NCI-H2081 (cell line): ENCODE results near the gene FAT1.
"Not testable (repeated sequence)": the region's sequence is repeated elsewhere in the genome, so short reads cannot be mapped to it uniquely, and the experiment has no call there.

Experiments
- DNase-seq, 2 experiments: peaks; one replicate each; lab custom pipeline; 2025; lab: John Stamatoyannopoulos, UW

The FAT1 gene

DNA sequence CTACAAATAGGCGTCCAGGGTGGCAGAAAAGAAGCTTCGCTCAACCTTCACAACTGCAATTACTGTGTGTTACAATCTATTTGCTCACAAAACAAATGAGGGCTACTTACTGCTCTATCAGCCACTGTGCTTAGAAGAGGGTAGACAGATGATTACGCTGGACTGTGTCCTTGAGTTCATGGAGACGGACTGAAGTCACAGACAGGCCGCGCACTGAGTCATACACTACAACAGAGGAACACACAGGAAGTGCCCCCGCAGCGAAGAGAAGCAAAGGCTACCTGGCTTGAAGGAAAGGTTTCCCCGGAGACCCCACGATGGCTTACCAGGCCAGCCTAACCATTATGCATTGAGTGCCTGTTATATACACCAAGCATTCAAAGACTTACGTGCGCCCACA lies 25.6 kb downstream of the FAT1 start:
- no peak for DNase-seq

DNA sequence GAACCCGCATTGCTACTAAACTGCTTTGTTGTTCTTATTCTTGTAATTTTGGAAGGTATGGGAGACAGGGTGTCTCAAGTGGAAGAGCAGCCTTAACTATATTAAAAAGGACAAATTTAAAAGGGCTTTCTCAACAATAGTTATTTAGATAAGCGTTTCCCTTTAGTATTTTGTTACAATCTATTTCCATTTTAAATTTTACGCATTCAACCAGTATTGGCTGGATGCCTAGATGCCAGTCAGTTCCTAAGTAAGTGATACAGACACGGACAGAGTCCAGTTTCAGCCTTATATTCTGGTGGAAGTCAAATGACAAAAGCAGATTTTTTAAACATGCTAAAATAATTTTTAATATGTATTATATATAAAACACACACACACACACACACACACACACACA lies 28.3 kb downstream of the FAT1 start:
- DNase-seq: no peak

DNA sequence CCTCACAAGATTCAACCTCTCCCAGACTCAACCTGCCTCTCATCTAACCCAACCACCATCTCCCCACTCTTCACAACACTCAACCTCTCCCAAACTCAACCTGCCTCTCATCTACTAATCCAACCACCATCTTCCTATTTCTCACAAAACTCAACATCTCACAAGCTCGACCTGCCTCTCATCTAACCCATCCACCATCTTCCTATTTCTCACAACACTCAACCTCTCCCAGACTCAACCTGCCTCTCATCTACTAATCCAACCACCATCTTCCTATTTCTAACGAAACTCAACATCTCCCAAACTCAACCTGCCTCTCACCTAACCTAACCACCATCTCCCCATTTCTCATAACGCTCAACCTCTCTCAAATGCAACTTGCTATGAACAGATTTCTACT lies 29.8 kb downstream of the FAT1 start:
- DNase-seq: no peak

DNA sequence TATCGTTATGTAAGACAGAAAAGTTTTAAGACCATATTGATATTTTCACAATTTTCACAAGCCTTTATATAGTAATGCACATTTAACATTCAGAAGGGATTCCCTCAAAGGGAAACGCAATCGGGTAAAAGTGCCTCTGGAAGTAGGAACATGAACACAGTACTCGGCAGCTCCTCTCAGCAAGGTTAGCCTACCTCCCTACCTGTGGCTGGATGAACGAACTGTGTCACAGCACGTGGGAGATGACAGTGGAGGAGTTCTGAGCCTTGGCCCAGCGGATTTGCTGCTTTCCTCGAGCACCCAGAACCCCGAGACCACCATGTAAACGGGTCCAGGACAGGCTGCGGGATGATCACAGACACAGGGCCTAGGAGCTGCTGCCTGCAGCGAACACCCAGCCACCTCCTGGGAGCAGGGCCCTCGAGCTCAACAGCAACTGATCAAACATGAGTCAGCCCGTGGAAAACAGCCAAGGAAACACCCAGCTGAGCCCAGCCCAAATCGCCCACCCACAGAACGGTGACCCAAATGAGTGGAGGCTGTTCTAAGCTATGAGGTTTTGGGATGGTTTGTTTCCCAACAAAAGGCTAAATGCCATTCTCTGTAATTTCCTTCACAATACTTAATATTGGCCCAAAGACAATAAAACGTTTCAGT lies 30.4 kb downstream of the FAT1 start:
- DNase-seq: peak in 1 of 2 experiments; percentile 31

DNA sequence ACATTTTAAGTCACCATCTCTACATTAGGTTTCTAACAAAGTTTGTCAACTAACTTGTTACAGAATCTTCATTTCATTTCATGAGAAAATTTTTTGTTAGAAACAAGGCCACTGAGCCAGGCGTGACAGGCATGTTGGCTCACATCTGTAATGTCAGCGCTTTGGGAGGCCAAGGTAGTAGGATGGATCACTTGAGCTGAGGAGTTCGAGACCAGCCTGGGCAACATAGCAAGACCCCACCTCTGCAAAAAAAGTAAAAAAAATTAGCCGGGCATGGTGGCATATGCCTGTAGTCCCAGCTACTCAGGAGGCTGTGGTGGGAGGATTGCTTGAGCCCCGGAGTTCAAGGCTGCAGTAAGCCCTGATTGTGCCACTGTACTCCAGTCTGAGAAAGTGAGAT lies 32.3 kb downstream of the FAT1 start:
- no peak for DNase-seq

DNA sequence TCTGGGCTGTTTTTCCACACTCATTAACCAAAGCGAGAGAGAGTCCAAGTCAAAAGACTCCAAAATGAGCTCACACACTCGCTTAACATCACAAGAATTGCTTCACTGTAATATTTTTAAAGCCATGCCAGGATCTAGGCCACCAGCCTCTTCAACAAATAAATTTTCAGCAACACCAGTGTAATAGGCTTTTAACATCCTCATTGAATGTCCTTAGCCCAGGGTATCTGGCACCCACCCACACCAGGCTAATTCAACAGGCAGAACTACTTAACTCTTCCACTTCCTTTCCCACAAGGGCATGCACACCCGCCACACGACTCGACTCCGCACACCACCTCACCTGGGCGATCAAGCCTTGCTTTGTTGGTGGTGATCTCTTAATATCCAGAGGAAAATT lies 34.2 kb downstream of the FAT1 start:
- DNase-seq: peak in 1 of 2 experiments; percentile 38

DNA sequence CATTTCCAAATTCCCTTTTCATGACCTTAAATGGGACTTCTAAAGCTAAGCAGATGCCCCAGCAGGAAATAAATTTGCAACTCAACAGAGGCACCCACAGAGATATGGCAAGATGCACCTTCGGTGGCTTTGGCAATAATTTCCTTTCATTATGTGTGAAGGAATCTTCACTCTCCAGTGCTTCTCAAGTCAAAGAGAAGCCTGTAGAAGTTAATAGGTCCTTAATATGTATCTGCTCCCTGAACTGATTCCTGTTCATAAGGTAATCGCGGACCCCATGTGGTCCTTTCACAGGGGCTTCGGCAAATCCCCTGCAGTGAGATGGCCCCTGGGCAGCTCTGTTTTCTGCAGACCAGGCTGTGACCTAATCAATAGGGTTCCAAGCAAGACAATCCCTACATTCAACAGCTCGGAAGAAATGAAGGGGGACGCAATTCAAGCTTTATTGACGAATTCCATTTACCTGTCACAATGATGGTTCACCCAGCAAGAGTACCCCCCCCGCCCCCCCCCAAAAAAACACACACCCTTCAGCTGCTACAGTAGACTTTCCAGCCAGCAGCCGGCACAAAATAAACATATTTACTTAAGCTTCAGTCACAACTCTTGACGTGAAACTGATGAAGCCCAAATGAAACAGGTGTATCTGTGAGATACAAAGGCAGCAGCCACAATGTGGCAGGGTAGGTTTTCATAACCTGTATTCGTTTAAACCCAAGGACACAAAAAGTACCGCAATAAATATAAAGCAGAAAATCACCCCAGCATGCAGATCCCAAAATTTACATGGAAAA lies 35.3 kb downstream of the FAT1 start:
- DNase-seq: peak in 1 of 2 experiments; percentile 64

DNA sequence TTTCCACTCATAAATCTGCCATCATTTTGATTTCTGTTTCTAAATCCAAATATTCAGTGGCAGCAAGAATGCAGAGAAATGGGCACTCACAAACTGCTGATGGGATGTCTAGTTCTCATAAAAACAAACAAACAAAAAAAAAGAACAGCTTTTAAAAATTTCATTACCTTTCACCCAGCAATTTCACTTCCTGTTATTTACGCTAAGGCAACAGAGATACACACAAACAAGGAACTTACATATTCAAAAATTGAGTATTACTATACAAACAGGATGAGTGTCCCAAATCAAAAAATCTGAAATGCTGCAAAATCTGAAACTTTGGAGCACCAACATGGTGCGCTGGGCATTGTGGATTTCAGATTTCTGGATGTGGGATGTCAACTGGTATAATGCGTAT lies 36.4 kb downstream of the FAT1 start:
- no peak for DNase-seq

DNA sequence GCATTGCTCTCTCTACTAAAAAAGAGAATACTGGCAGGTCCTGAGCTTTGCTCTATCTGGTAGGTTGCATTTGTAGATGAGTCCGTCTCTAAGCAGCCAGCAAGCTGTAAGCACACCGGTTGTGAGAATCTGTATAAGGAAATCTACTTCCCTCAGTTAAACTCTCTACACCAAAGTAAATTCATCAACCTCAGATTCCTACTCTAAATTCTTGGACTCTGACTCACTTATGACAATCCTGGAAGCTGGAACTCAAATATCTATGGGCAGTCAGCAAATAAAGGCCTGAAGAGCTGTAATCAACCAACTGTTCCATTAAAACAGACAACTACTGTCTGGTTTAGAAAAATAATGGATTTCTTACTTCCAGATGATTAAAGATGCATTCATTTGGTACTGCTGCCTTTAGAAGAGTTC lies 37.9 kb downstream of the FAT1 start:
- no peak for DNase-seq

DNA sequence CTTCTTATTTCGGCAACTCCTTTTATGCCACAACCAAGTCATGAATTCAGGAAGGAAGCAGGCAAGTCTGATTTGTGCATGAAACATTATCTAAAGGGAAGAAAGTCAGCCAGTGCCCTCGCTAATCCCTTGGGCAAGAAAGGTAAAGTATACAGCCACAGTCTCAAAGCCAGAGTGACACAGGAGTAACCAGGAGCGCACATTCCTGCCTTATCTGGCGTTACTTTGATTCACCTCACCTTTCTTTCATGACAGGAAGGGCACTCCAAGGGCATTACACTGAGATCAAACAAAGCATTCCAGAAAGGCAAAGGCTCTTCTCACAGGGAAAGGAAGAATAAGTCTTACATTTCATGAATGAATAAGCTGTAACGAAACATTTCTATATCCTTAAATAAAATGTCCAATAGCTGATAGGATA lies 38.8 kb downstream of the FAT1 start:
- DNase-seq: no peak

DNA sequence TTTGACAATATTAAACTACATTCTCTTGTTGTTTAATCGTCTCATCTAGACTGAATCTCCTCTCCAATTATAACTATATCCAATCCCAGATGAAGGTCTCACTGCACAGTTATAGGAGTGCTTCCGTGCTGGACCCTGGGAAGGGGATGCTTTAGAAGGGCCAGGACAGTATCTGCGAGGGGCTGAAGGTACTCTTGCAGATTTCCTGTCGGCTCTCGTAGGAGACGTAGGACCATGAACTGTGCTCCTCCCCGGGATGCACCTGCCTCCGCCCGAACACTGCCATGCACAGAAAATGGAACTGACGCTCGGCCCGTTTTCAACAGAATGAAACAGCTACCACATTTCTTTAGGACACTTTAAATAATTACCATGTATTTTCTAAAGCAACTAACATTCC lies 39.4 kb downstream of the FAT1 start:
- DNase-seq: no peak

DNA sequence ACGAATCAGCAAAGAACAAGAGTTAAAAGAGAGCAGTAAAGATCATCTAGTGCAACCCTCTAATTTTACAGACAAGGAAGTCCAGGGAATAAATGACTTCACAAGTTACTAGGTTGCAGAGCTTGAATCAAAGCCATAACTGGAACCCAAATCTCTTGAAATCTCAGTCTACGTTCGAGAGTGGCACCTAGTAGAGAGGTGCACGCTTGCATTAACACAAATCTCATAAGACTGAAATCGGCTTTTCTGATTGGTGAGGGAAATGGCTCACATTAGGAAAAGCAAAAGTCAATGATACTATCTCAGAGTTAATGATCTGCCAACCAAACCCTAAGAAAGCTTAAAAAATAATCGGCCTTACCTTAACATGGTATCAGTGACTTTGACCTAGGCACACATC lies 43.0 kb downstream of the FAT1 start:
- DNase-seq: no peak

DNA sequence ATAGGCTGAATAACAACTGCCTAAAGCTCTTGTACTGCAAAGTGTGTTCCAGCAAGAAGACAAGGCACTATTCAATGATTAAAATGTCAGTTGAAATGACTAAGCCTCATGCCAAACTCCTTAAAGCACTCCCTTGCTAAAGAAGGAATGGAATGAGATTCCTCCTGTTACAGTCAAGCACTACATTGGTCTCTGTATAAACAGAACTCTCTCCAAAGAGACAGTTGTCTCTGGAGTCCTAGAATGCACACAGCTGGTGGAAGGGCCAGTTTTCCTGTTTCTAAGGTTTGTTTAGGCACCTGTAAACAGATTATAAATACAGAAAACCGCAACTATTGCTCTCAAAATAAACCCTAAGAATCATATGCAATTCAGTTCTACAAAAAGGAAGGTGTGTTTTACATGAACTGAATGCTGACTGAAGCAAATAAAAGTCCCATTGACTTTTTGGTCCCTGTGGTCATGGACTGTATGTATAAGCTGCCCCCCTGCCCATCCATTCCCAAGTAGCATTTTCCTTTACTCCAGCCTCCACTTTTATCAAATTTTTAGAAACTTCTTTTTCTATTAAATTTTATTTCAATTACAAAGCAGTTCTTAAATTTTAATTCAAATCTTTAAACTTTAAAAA lies 47.0 kb downstream of the FAT1 start:
- DNase-seq: no peak

DNA sequence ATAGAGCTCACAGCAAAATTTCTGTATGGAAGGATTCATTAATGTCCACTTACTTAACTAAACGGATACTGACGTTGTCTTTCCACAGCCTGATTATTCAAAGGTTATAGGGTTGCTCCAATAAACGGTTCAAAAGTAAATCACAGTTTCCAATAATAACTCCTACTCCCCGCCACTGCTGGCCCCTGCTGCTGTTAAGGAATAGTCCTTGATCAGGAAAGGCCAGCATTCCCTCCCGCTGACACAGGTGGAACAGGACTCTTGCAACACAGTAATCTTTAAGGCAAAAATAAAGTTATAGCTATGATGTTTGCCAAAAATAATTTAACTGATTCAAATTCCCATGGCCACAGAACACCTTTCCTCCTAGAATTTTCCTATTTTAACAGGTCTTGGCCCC lies 53.9 kb downstream of the FAT1 start:
- DNase-seq: no peak

DNA sequence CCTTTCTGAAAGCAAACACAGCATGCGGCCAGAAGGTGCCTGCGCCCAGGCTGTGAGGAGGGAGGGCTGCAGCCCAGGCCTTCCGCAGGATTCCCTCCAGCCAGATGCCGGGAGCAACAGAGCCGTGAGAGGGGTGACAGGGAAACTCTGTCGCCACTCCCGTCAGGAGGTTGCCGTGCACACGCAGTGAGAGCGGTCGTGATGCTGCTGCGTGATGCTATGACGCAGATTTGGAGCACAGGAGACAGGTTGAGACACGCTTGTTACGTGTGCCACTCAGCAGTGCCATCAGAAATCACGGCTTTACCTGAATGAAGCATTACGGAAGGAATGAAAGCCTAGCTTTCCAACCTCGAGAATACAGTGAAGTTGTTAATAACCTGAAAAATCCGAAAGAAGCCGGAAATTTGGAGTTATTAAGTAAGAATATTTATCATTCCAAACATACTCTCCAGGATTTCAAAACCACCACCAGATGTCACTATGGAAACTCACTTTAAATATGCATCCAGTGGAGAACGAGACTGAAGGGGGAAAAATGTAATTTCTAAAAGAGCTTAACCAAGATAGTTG lies 54.4 kb downstream of the FAT1 start:
- DNase-seq: no peak

DNA sequence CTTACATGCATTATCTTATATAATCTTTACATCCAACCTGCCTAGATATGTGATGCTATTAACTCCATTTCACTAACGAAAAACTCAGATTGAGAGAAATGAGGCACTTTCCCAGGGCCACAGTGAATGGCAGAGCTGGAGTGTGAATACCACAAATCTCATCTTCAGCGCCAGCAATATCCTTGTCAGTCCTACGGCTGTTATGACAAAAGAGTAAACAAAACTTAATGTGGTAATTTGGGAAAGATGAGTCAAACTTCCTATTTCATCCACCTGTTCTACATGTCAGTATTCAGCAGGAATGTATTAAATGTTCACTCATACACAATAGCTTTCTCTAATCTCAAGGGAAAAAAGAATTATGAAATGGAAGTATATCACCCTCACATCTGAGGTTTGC lies 56.9 kb downstream of the FAT1 start:
- DNase-seq: no peak

DNA sequence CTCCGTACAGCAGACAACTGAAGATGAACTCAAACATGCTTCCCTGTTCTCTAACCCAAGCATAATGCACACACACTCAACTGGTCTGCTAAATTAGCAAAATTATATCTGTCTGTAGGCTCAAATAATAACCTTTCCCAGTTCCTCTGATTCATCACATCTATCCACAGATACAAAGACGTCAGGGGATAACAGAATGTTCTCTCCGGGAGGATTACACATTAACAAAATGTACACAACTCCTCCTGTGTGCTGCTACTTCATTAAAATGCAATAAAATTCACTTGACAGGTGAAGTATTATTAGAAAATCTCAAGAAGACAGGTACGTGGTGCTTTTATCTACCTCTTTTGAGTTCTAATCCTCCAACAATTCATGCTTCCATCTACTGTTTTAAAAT lies 57.4 kb downstream of the FAT1 start:
- DNase-seq: no peak

DNA sequence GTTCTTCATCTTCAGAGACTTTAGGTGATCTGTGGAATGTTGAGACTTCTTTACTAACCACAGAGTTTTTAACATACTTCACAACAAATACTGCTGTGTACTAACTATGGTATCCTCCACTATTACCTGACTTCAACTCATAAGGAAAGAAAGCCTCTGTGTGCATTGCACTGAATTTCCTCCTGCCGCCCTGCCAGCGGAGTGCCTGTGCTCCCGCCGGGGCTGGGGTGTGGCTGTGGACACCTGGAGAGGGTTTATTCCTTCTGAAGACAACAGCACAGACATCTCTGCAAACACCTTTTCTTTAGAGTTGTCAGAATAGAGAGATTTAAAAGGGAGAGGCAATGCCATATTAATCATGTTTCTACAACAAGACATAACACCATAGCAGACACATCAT lies 63.3 kb downstream of the FAT1 start:
- DNase-seq: no peak

DNA sequence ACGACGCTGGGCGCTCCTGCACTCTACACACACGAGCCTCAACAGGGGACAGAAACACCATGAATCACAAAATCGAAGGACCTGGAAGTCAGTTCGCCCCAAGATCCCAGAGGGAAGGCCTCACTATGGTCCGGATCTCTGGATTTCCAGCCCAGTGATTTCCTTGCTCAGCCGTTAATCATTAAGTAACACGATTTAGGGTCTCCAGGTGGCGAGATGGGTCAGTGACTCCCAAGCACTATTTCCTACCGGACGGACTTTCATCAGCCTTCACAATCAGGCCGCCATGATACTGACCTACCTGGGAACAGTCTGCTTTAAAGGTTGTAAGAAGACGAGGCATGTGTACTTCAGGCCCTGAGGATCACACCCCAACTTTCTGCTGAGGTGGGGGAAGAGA lies 63.7 kb downstream of the FAT1 start:
- DNase-seq: no peak

DNA sequence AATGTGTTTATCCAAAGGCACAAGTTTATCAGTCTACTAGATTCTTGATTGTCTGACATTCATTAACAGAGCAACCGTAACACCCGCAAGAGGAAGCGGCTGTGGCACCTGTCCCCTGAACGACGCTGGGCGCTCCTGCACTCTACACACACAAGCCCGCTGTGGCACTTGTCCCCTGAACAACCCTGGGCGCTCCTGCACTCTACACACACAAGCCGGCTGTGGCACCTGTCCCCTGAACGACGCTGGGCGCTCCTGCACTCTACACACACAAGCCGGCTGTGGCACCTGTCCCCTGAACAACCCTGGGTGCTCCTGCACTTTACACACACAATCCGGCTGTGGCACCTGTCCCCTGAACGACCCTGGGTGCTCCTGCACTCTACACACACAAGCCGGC lies 64.2 kb downstream of the FAT1 start:
- DNase-seq: not testable (repeated sequence)

DNA sequence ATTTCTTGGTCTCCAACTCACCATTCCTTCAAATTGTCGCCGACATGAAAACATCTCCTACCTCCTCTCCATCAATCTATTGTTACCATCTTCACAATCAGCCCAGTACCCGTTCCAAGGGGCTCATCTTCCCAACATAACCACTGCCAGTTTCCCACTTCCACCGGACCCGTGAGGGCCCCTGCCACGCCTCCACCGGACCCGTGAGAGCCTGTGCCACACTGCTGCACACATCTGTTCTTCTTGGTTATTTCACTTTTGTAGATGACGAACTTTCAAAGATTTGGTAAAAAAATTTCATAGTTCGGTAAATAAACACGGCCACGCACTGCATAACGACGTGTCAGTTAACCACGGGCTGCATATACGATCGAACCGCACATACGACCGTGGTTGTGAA lies 65.0 kb downstream of the FAT1 start:
- DNase-seq: no peak

DNA sequence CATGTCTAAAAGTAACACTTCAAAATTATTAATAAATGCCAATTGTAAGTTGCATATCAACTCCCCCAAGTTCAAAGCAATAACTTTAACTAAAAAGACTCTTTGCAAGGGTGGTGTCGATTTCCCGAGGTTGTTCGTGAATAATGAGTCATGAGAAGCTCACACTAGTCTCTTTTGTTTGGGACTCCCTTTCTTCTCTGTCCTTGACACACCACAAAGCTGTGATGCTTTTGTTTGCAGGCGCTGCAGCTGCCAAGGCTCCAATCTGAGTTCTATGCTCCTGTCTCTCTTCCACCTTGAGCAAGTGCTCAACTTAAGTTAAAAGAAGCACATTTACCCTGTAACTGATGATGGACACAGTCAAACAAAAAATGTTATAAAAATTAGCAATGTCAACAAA lies 65.9 kb downstream of the FAT1 start:
- no peak for DNase-seq

DNA sequence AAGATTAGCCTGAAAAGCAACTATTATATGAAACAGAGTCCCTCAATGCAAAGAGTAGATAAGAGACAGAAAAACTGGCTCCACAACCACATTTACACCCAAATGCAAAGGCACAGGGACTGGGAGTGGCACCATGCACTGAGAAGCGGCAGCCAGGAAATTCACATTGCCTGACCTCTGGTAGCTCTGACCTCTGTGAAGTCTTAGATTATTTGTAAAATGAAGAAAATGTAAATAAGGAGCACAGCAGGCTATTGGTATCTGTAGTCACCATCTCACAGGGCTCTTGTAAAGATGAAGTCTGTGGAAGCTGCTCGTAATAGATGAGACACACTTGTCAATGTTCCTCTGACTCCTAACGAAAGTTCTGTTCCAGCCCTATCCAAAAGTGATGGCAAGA lies 69.7 kb downstream of the FAT1 start:
- DNase-seq: no peak
